ENCODE data around the gene KCP.

KCP gene

GRCh38 chr7:128879461-128879938 is 31.0 kb downstream of the KCP start:
- Histone ChIP-seq H2AFZ (ENCODE audit: low read depth, low read length) (no peak overlapping the region), H3K36me3 (ENCODE audit: insufficient read depth, low read length) (no peaks in the 10 kb centered on the region), H3K27me3 (ENCODE audit: insufficient read depth, low read length) (peaks cover 13% of the 10 kb centered on the region), H3K9me3 (ENCODE audit: low read length) (no peaks in the 10 kb centered on the region), H3K4me1 (ENCODE audit: insufficient read depth, low read length) (no peaks in the 10 kb centered on the region), H3K4me3 (ENCODE audit: low read length) (no peak overlapping the region)

- Histone ChIP-seq H3K36me3 (ENCODE audit: insufficient read depth, low read length) (no peaks in the 10 kb centered on the region), H3K9me3 (ENCODE audit: low read length) (no peaks in the 10 kb centered on the region), H3K4me3 (ENCODE audit: low read length) (no peak overlapping the region), H3K4me1 (ENCODE audit: insufficient read depth, low read length) (no peaks in the 10 kb centered on the region), H2AFZ (ENCODE audit: low read depth, low read length) (no peak overlapping the region), H3K27me3 (ENCODE audit: insufficient read depth, low read length) (peaks cover 15% of the 10 kb centered on the region)
These were observed 32.0 kb downstream of the KCP start for GRCh38 chr7:128878226-128879105.

GRCh38 chr7:128877756-128878120 is 32.8 kb downstream of the KCP start:
- peaks cover 15% of the 10 kb centered on the region for H3K27me3 ChIP-seq (ENCODE audit: insufficient read depth, low read length)
- no peaks in the 10 kb centered on the region for H3K9me3 ChIP-seq (ENCODE audit: low read length)
- no peak overlapping the region for H2AFZ ChIP-seq (ENCODE audit: low read depth, low read length)
- H3K36me3 ChIP-seq (ENCODE audit: insufficient read depth, low read length) = no peaks in the 10 kb centered on the region
- H3K4me3 ChIP-seq (ENCODE audit: low read length) = no peak overlapping the region
- no peaks in the 10 kb centered on the region for H3K4me1 ChIP-seq (ENCODE audit: insufficient read depth, low read length)

- no peaks in the 10 kb centered on the region for H3K4me1 ChIP-seq (ENCODE audit: insufficient read depth, low read length)
- H3K36me3 ChIP-seq (ENCODE audit: insufficient read depth, low read length) = no peaks in the 10 kb centered on the region
- H3K27me3 ChIP-seq (ENCODE audit: insufficient read depth, low read length) = peaks cover 15% of the 10 kb centered on the region
- H3K9me3 ChIP-seq (ENCODE audit: low read length) = no peaks in the 10 kb centered on the region
- no peak overlapping the region for H2AFZ ChIP-seq (ENCODE audit: low read depth, low read length)
- no peak overlapping the region for H3K4me3 ChIP-seq (ENCODE audit: low read length)
These were observed 33.3 kb downstream of the KCP start for GRCh38 chr7:128876978-128877755.

DNA sequence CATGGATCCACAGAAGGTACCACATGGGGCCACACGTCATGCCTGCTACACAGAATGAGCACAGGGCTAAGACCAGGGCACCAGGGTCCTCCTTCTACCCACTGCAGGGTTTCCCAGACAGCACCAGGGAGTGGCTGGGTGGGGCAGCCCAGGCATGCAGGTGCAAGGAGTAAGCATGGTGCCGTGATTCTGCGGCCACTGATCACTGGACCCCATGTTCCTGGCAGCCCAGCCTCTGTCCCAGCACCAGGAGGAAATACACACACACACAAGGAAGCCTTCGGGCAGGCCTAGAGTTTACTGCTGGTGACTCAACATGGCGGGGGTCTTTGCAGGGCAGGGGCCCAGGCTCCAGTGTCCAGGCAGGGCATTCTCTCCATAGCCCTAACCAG is 33.9 kb downstream of the KCP start:
- H2AFZ ChIP-seq (ENCODE audit: low read depth, low read length) = no peak overlapping the region
- H3K36me3 ChIP-seq (ENCODE audit: insufficient read depth, low read length) = no peaks in the 10 kb centered on the region
- H3K9me3 ChIP-seq (ENCODE audit: low read length) = no peaks in the 10 kb centered on the region
- H3K4me3 ChIP-seq (ENCODE audit: low read length) = no peak overlapping the region
- H3K4me1 ChIP-seq (ENCODE audit: insufficient read depth, low read length) = no peaks in the 10 kb centered on the region
- H3K27me3 ChIP-seq (ENCODE audit: insufficient read depth, low read length) = peaks cover 14% of the 10 kb centered on the region

GRCh38 chr7:128876127-128876526 is 34.4 kb downstream of the KCP start:
- Histone ChIP-seq H3K4me3 (ENCODE audit: low read length) (no peak overlapping the region), H3K4me1 (ENCODE audit: insufficient read depth, low read length) (no peaks in the 10 kb centered on the region), H3K27me3 (ENCODE audit: insufficient read depth, low read length) (peaks cover 13% of the 10 kb centered on the region), H3K36me3 (ENCODE audit: insufficient read depth, low read length) (no peaks in the 10 kb centered on the region), H2AFZ (ENCODE audit: low read depth, low read length) (no peak overlapping the region), H3K9me3 (ENCODE audit: low read length) (no peaks in the 10 kb centered on the region)

GRCh38 chr7:128875523-128875948 is 35.0 kb downstream of the KCP start:
- H2AFZ ChIP-seq (ENCODE audit: low read depth, low read length) = no peak overlapping the region
- peaks cover 13% of the 10 kb centered on the region for H3K27me3 ChIP-seq (ENCODE audit: insufficient read depth, low read length)
- H3K9me3 ChIP-seq (ENCODE audit: low read length) = no peaks in the 10 kb centered on the region
- no peaks in the 10 kb centered on the region for H3K4me1 ChIP-seq (ENCODE audit: insufficient read depth, low read length)
- no peak overlapping the region for H3K4me3 ChIP-seq (ENCODE audit: low read length)
- H3K36me3 ChIP-seq (ENCODE audit: insufficient read depth, low read length) = no peaks in the 10 kb centered on the region

DNA sequence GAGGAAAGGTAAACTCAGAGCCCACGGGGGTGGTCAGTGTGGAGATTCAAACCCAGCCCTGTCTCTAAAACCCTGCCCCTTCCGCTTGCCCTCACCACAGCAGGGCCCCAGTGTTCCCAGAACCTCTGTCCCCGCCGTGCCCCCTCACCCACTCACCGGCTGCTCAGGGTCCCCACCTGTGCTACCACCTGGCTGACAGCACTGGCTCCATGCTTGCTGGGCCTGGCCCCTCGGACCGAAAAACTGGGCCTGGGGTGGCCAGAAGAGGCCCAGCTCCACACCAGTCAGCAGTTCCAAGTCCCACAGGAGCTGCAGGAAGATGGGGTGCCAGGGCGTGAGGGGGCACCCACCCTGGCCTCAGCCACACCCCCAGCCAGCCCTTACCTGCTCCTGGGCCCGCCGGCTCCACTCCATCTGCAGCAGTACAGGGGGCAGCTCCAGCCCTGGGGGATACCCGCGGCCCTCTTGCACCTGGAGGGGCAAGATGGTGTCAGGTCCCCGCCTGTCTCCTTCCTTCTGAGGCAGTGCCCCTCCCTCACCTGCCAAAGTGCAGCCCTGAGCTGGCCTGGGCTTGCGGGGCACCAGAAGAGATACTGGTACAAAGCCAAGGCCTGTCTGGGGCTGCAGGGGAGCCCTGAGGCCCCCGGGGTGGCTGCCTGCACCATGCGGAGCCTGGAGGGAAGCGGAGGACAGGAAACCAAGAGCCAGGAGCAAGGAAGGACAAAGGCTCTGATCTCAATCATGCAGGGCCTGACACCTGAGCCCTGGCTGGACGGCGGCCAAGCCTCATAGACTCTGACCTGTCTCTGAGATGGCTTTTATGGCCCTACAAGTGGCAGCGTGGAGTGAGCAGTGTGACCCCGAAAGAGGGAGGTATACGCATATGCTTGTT is 36.1 kb downstream of the KCP start:
- Histone ChIP-seq H3K9me3 (ENCODE audit: low read length) (no peaks in the 10 kb centered on the region), H2AFZ (ENCODE audit: low read depth, low read length) (no peak overlapping the region), H3K4me1 (ENCODE audit: insufficient read depth, low read length) (peaks cover 2% of the 10 kb centered on the region), H3K27me3 (ENCODE audit: insufficient read depth, low read length) (peaks cover 13% of the 10 kb centered on the region), H3K36me3 (ENCODE audit: insufficient read depth, low read length) (no peaks in the 10 kb centered on the region), H3K4me3 (ENCODE audit: low read length) (no peak overlapping the region)

DNA sequence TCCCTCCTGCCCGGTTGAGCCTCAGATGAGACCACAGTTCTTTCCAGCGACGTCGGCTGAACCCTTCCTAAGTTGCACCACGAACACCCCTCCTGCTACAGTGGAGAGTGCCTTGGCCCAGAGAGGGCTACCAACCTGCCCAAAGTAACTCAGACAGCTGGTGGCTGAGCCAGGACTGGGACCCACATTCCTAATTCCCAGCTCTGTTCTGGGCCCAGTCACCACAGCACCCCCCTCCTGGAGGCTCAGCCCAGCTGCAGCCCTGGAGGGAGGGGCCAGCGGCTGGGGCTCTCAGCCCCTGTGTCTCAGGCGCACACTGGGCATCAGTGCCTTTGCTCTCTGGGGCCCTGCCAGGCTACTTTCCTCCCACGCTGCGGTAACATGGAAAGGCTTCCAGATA is 37.3 kb downstream of the KCP start:
- peaks cover 4% of the 10 kb centered on the region for H3K4me1 ChIP-seq (ENCODE audit: insufficient read depth, low read length)
- H3K9me3 ChIP-seq (ENCODE audit: low read length) = no peaks in the 10 kb centered on the region
- H2AFZ ChIP-seq (ENCODE audit: low read depth, low read length) = no peak overlapping the region
- H3K27me3 ChIP-seq (ENCODE audit: insufficient read depth, low read length) = peaks cover 13% of the 10 kb centered on the region
- no peak overlapping the region for H3K4me3 ChIP-seq (ENCODE audit: low read length)
- no peaks in the 10 kb centered on the region for H3K36me3 ChIP-seq (ENCODE audit: insufficient read depth, low read length)

GRCh38 chr7:128872394-128872824 is 38.1 kb downstream of the KCP start:
- H3K4me3 ChIP-seq (ENCODE audit: low read length) = no peak overlapping the region
- H3K36me3 ChIP-seq (ENCODE audit: insufficient read depth, low read length) = no peaks in the 10 kb centered on the region
- H3K27me3 ChIP-seq (ENCODE audit: insufficient read depth, low read length) = peaks cover 13% of the 10 kb centered on the region
- H2AFZ ChIP-seq (ENCODE audit: low read depth, low read length) = no peak overlapping the region
- H3K4me1 ChIP-seq (ENCODE audit: insufficient read depth, low read length) = peaks cover 4% of the 10 kb centered on the region
- H3K9me3 ChIP-seq (ENCODE audit: low read length) = no peaks in the 10 kb centered on the region

GRCh38 chr7:128871050-128871449 is 39.5 kb downstream of the KCP start:
- Histone ChIP-seq H3K27me3 (ENCODE audit: insufficient read depth, low read length) (peaks cover 10% of the 10 kb centered on the region), H3K4me1 (ENCODE audit: insufficient read depth, low read length) (peaks cover 4% of the 10 kb centered on the region), H3K36me3 (ENCODE audit: insufficient read depth, low read length) (peaks cover 5% of the 10 kb centered on the region), H2AFZ (ENCODE audit: low read depth, low read length) (no peak overlapping the region), H3K4me3 (ENCODE audit: low read length) (no peak overlapping the region), H3K9me3 (ENCODE audit: low read length) (no peaks in the 10 kb centered on the region)

DNA sequence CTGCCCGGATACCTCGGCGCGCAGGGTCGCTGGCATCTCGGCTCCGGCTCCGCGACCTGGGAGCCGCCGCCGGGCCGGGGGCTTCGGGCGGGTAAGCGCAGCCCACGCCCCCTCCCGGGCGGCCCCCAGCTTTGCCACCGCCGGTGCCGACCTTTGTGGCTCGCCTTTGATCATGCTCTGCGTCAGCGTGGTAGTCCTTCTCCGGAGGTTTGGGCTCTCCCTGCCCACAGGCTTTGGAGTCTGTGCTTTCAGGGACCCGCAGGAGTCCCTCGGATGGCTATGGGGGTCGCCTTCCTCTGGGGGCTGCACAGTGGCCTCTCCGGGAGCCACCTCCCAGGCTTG is 40.6 kb downstream of the KCP start:
- Histone ChIP-seq H3K27me3 (ENCODE audit: insufficient read depth, low read length) (peaks cover 5% of the 10 kb centered on the region), H3K4me3 (ENCODE audit: low read length) (peak overlapping the region; percentile 38), H3K9me3 (ENCODE audit: low read length) (no peaks in the 10 kb centered on the region)

More for the DNA sequence above, 40.6 kb downstream of the KCP start:
- Histone ChIP-seq H3K4me1 (ENCODE audit: insufficient read depth, low read length) (peaks cover 4% of the 10 kb centered on the region), H3K36me3 (ENCODE audit: insufficient read depth, low read length) (peaks cover 15% of the 10 kb centered on the region), H2AFZ (ENCODE audit: low read depth, low read length) (peak overlapping the region; percentile 58)

Measured in neuron (in vitro differentiated cells).